Retinal pigment epithelial cell (primary cell): ENCODE data around the gene RABL3.
"Not testable (repeated sequence)": the region's sequence is repeated elsewhere in the genome, so short reads cannot be mapped to it uniquely, and the experiment has no call there.

Experiments
- DNase-seq: peaks from one replicate; pipeline ENCODE4 v3.0.0-alpha.2; 2010; ENCODE audit warnings: low read depth
- H3K4me3 ChIP-seq: 2 replicates; pipeline ENCODE4 v1.5.1; 2011; ENCODE audit warnings: mild to moderate bottlenecking, low read length, control low read depth, moderate library complexity
- CTCF ChIP-seq: conservative IDR thresholded peaks from 2 replicates; pipeline ENCODE4 v1.5.1; 2011; ENCODE audit warnings: low read depth, low read length, control low read depth, inconsistent platforms

RABL3 gene

GRCh38 chr3:120678331-120678947, 63.9 kb downstream of the RABL3 start:
- TF ChIP-seq CTCF: no peak
- peak; percentile 80 for DNase-seq
- peak overlapping the region; percentile 21 for H3K4me3 ChIP-seq

GRCh38 chr3:120677193-120677592, 65.1 kb downstream of the RABL3 start:
- not testable (repeated sequence) for H3K4me3 ChIP-seq, DNase-seq

GRCh38 chr3:120673116-120673515, 69.2 kb downstream of the RABL3 start:
- no peak overlapping the region for H3K4me3 ChIP-seq
- no peak for TF ChIP-seq CTCF
- DNase-seq: peak; percentile 61

GRCh38 chr3:120670576-120670975, 71.7 kb downstream of the RABL3 start:
- TF ChIP-seq CTCF: no peak
- no peak overlapping the region for H3K4me3 ChIP-seq
- no peak for DNase-seq

GRCh38 chr3:120664926-120665325, 77.4 kb downstream of the RABL3 start:
- no peak for TF ChIP-seq CTCF
- no peak overlapping the region for H3K4me3 ChIP-seq
- DNase-seq: no peak

- DNase-seq: no peak
- no peak for TF ChIP-seq CTCF
- no peak overlapping the region for H3K4me3 ChIP-seq
These were observed 80.4 kb downstream of the RABL3 start for GRCh38 chr3:120661945-120662344.

- no peak for DNase-seq
- no peak for TF ChIP-seq CTCF
- H3K4me3 ChIP-seq: no peak overlapping the region
These were observed 81.0 kb downstream of the RABL3 start for GRCh38 chr3:120661106-120661905.
